ENCODE measurements around the gene KASH5. TPM values are rescaled to one million over a fixed set of nuclear protein-coding genes. Genes with fewer than 3 reads are reported as not detected.

Gene KASH5
- total and polyA plus RNA-seq, 2 of the 8 experiments (the other 6 are each of a cell fraction or from before 2014, with no cell fraction given): 0.05 to 0.19 TPM

DNA sequence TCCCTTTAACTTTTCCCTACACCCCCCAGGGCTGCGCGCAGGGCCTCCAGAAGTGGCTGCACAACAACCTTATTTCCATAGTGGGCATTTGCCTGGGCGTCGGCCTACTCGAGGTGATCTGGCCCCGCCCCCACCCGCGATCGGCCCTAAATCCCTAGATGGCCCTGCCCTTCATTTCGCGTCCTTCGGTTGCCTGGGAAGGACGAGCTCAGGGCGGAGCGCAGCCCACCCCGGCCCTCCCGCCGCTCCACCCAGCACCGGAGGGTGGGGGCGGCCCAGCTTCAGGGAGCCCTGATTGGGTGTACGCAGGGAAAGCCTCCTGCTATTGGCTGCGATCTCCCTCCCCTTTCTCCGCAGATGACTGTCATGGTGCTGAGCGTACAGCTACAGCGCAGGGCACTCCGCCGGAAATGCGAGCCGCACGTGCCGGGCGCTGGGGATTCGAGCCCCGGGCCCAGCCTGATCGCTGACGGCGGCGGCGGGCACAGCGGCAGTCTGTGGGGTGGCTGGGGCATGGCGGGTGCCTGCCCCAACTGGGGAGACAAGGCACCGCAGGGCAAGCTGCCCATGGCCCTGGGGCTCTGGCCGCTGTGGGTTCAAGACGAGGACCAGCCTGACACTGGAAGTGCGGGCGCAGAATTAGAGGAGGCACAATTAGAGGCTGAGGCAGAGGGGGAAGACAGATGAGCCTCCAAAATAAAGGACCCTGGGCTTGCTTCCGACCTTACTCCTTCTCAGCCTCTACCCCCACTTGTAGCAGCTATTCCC, 48.6 kb upstream of the KASH5 start (continued):
- peak; percentile 79 for TF ChIP-seq CHD2 (IDR thresholded peaks at IDR 0.05; ENCODE audit: low read length)
- no peak for TF ChIP-seq CTCF (IDR thresholded peaks at IDR 0.05; ENCODE audit: control extremely low read depth in 1 of 3, insufficient read depth in 1 of 3, low read depth in 1 of 3, low read length in 3 of 3)
- peak; percentile 19; the same call in 1 of the 2 replicates for TF ChIP-seq JUND (IDR thresholded peaks at IDR 0.05; ENCODE audit: low read length)
- no peak for TF ChIP-seq SIRT6 (IDR thresholded peaks at IDR 0.05; ENCODE audit: low read length)
- no peak for TF ChIP-seq GABPA (IDR thresholded peaks at IDR 0.05; ENCODE audit: borderline replicate concordance, insufficient read depth, low read length)
- TF ChIP-seq FOSL1 (IDR thresholded peaks at IDR 0.05; ENCODE audit: insufficient read depth, low read depth, low read length): no peak
- TF ChIP-seq TCF12 (IDR thresholded peaks at IDR 0.05; ENCODE audit: low read depth, low read length): no peak
- TF ChIP-seq SAP30 (IDR thresholded peaks at IDR 0.05; ENCODE audit: insufficient read depth, insufficient replicate concordance, low read length): no peak
- TF ChIP-seq JUN (IDR thresholded peaks at IDR 0.05; ENCODE audit: low read depth, low read length): no peak
- TF ChIP-seq, protein P1, sequence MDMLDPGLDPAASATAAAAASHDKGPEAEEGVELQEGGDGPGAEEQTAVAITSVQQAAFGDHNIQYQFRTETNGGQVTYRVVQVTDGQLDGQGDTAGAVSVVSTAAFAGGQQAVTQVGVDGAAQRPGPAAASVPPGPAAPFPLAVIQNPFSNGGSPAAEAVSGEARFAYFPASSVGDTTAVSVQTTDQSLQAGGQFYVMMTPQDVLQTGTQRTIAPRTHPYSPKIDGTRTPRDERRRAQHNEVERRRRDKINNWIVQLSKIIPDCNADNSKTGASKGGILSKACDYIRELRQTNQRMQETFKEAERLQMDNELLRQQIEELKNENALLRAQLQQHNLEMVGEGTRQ (IDR thresholded peaks at IDR 0.05; ENCODE audit: low read length): peak; percentile 63; the same call in 1 of the 2 replicates
